Astrocyte (in vitro differentiated cells and primary cell): ENCODE measurements around the gene PCMT1.

Source experiments
- CTCF ChIP-seq: IDR thresholded peaks from 2 replicates; pipeline ENCODE4 v1.5.1; 2011; ENCODE audit warnings: low read depth, mild to moderate bottlenecking, inconsistent platforms, low read length, moderate library complexity; ENCODE audit not compliant: insufficient read depth
- EZH2 ChIP-seq: IDR thresholded peaks from 2 replicates; pipeline ENCODE4 v1.6.1; 2012; ENCODE audit warnings: mild to moderate bottlenecking, low read length, inconsistent platforms; ENCODE audit not compliant: insufficient read depth

- TF ChIP-seq CTCF (no peak), EZH2 (no peak)
Measured at GRCh38 chr6:149717588-149718458, 31.7 kb upstream of the PCMT1 start, which contains the start of gene LATS1.
